Measurements from ENCODE around the gene SLC22A2. TPM values are rescaled to one million over a fixed set of nuclear protein-coding genes. Genes with fewer than 3 reads are reported as not detected.
"Not testable (repeated sequence)": the region's sequence is repeated elsewhere in the genome, so short reads cannot be mapped to it uniquely, and the experiment has no call there.

SLC22A2 gene
- polyA plus RNA-seq, 1 donor = 0.04 TPM

DNA sequence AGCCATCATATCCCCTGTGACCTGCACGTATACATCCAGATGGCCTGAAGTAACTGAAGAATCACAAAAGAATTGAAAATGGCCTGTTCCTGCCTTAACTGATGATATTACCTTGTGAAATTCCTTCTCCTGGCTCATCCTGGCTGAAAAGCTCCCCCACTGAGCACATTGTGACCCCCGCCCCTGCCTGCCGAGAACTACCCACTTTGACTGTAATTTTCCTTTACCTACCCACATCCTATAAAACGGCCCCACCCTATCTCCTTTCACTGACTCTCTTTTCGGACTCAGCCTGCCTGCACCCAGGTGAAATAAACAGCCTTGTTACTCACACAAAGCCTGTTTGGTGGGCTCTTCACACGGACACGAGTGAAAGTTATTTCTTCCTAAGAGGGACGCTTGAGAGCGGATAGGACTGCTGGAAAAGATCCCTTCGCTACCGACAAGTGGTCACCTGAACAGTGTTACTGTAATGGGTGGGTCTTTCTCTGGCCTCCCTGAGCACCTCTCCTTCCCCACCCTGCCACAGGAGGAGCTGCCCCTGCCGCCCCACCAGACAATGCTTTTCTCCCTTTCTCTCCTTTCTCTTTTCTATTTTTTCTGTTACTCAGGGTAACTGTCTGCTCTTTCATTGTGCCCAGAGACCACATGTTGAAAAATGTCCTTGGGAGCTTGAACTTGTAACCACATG lies 24.5 kb downstream of the SLC22A2 start:
- H3K9me3 ChIP-seq (ENCODE audit: control insufficient read depth, low read depth, low read length); DNase-seq; H3K27ac ChIP-seq (ENCODE audit: low read length); H3K4me3 ChIP-seq (ENCODE audit: low read length); H3K27me3 ChIP-seq (ENCODE audit: control insufficient read depth, insufficient read depth, low read length); H3K4me1 ChIP-seq (ENCODE audit: control insufficient read depth, insufficient read depth, low read length); H3K36me3 ChIP-seq (ENCODE audit: control insufficient read depth, insufficient read depth, low read length): not testable (repeated sequence)
- 100% methylated on average over 2 of the region's 12 CpGs for WGBS (ENCODE audit: insufficient coverage, low lambda C conversion rate)

- no CpG with 5 or more reads among the region's 1 CpG for WGBS (ENCODE audit: insufficient coverage, low lambda C conversion rate)
- Histone ChIP-seq H3K4me1 (ENCODE audit: control insufficient read depth, insufficient read depth, low read length) (no peaks in the 10 kb centered on the region), H3K9me3 (ENCODE audit: control insufficient read depth, low read depth, low read length) (no peaks in the 10 kb centered on the region), H3K36me3 (ENCODE audit: control insufficient read depth, insufficient read depth, low read length) (no peaks in the 10 kb centered on the region), H3K27me3 (ENCODE audit: control insufficient read depth, insufficient read depth, low read length) (no peaks in the 10 kb centered on the region), H3K4me3 (ENCODE audit: low read length) (no peak overlapping the region), H3K27ac (ENCODE audit: low read length) (no peak overlapping the region)
- DNase-seq = no peak
Observed at GRCh38 chr6:160227769-160228161, 30.9 kb downstream of the SLC22A2 start.

DNA sequence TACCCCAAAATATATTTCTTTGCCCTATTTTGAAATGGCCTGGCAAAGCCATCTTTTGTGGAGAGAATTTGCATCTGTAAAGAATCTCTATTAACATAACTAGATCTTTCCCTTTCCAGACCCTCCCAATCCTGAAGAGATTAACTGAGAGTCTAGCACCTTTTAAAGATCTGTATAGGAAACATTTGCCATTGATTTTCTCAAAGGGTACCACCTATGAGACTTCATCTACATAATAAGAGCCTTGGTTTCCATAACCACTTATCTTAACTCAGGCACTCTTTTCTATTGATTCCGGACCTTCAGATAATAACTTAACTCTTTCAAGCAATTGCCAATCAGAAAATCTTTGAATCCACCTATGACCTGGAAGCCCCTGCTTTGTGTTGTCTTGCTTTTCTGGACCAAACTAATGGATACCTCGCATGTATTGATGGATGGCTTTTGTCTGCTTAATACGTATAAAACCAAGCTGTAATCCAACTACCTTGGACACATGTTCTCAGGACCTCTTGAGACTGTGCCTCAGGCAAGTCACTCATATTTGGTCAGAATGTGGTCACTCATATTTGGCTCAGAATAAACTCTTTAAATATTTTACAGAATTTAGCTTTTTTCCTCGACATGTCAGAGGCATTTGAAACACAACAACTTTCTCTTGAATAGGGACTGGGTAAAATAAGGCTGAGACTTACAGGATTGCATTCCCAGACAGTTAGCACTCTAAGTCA lies 31.4 kb downstream of the SLC22A2 start:
- DNase-seq = no peak
- Histone ChIP-seq H3K36me3 (ENCODE audit: control insufficient read depth, insufficient read depth, low read length) (no peaks in the 10 kb centered on the region), H3K4me3 (ENCODE audit: low read length) (no peak overlapping the region), H3K27me3 (ENCODE audit: control insufficient read depth, insufficient read depth, low read length) (no peaks in the 10 kb centered on the region), H3K27ac (ENCODE audit: low read length) (no peak overlapping the region), H3K9me3 (ENCODE audit: control insufficient read depth, low read depth, low read length) (no peaks in the 10 kb centered on the region), H3K4me1 (ENCODE audit: control insufficient read depth, insufficient read depth, low read length) (peaks cover 2% of the 10 kb centered on the region)
- WGBS (ENCODE audit: insufficient coverage, low lambda C conversion rate) = 86% methylated on average over 1 of the region's 4 CpGs

GRCh38 chr6:160226118-160226591 lies 32.5 kb downstream of the SLC22A2 start:
- Histone ChIP-seq H3K4me1 (ENCODE audit: control insufficient read depth, insufficient read depth, low read length) (peaks cover 10% of the 10 kb centered on the region), H3K9me3 (ENCODE audit: control insufficient read depth, low read depth, low read length) (no peaks in the 10 kb centered on the region), H3K27ac (ENCODE audit: low read length) (no peak overlapping the region), H3K27me3 (ENCODE audit: control insufficient read depth, insufficient read depth, low read length) (no peaks in the 10 kb centered on the region), H3K36me3 (ENCODE audit: control insufficient read depth, insufficient read depth, low read length) (no peaks in the 10 kb centered on the region), H3K4me3 (ENCODE audit: low read length) (no peak overlapping the region)
- WGBS (ENCODE audit: insufficient coverage, low lambda C conversion rate) = 64% methylated on average over 2 of the region's 7 CpGs
- no peak for DNase-seq

GRCh38 chr6:160224639-160225237 lies 33.9 kb downstream of the SLC22A2 start:
- Histone ChIP-seq H3K9me3 (ENCODE audit: control insufficient read depth, low read depth, low read length) (no peaks in the 10 kb centered on the region), H3K36me3 (ENCODE audit: control insufficient read depth, insufficient read depth, low read length) (no peaks in the 10 kb centered on the region), H3K4me1 (ENCODE audit: control insufficient read depth, insufficient read depth, low read length) (peaks cover 16% of the 10 kb centered on the region), H3K4me3 (ENCODE audit: low read length) (no peak overlapping the region), H3K27ac (ENCODE audit: low read length) (no peak overlapping the region), H3K27me3 (ENCODE audit: control insufficient read depth, insufficient read depth, low read length) (no peaks in the 10 kb centered on the region)
- 100% methylated on average over 3 of the region's 3 CpGs for WGBS (ENCODE audit: insufficient coverage, low lambda C conversion rate)
- DNase-seq = no peak

- DNase-seq = no peak
- WGBS (ENCODE audit: insufficient coverage, low lambda C conversion rate) = 60% methylated on average over 1 of the region's 4 CpGs
- no peak overlapping the region for H3K4me3 ChIP-seq (ENCODE audit: low read length)
- no peaks in the 10 kb centered on the region for H3K36me3 ChIP-seq (ENCODE audit: control insufficient read depth, insufficient read depth, low read length)
- peaks cover 20% of the 10 kb centered on the region for H3K4me1 ChIP-seq (ENCODE audit: control insufficient read depth, insufficient read depth, low read length)
- peak overlapping the region; percentile 18 for H3K27ac ChIP-seq (ENCODE audit: low read length)
- H3K9me3 ChIP-seq (ENCODE audit: control insufficient read depth, low read depth, low read length) = no peaks in the 10 kb centered on the region
- no peaks in the 10 kb centered on the region for H3K27me3 ChIP-seq (ENCODE audit: control insufficient read depth, insufficient read depth, low read length)
Observed at GRCh38 chr6:160222491-160222890, 36.1 kb downstream of the SLC22A2 start.

DNA sequence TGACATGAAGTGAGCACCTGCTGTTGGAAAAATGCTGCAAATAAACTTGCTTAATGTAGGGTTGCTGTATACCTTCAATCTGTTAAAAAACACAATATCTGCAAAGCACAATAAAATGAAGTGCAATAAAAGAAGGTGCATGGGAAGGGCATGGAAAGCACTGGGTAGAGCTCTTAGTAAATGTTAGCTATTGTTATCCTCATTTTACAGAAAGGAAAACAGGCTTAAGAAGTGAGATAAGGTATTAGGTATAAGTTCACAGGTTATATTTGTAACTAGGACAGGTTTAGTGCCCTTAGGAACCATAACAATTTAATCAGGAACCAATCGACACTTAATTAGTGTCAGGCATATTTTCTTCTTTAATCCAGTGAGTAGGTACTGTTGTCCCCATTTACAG lies 36.7 kb downstream of the SLC22A2 start:
- DNase-seq = no peak
- H3K27ac ChIP-seq (ENCODE audit: low read length) = peak overlapping the region; percentile 18

GRCh38 chr6:160221423-160221822 lies 37.2 kb downstream of the SLC22A2 start:
- Histone ChIP-seq H3K9me3 (ENCODE audit: control insufficient read depth, low read depth, low read length) (no peaks in the 10 kb centered on the region), H3K4me1 (ENCODE audit: control insufficient read depth, insufficient read depth, low read length) (peaks cover 20% of the 10 kb centered on the region), H3K27ac (ENCODE audit: low read length) (peak overlapping the region; percentile 76), H3K27me3 (ENCODE audit: control insufficient read depth, insufficient read depth, low read length) (no peaks in the 10 kb centered on the region), H3K4me3 (ENCODE audit: low read length) (no peak overlapping the region), H3K36me3 (ENCODE audit: control insufficient read depth, insufficient read depth, low read length) (no peaks in the 10 kb centered on the region)
- DNase-seq = peak; percentile 77 to 89
- 0% methylated on average over 2 of the region's 3 CpGs for WGBS (ENCODE audit: insufficient coverage, low lambda C conversion rate)

More for the DNA sequence above, 36.7 kb downstream of the SLC22A2 start:
- Histone ChIP-seq H3K4me1 (ENCODE audit: control insufficient read depth, insufficient read depth, low read length) (peaks cover 20% of the 10 kb centered on the region), H3K27me3 (ENCODE audit: control insufficient read depth, insufficient read depth, low read length) (no peaks in the 10 kb centered on the region), H3K4me3 (ENCODE audit: low read length) (no peak overlapping the region), H3K9me3 (ENCODE audit: control insufficient read depth, low read depth, low read length) (no peaks in the 10 kb centered on the region), H3K36me3 (ENCODE audit: control insufficient read depth, insufficient read depth, low read length) (no peaks in the 10 kb centered on the region)
- WGBS (ENCODE audit: insufficient coverage, low lambda C conversion rate) = no CpG with 5 or more reads among the region's 1 CpG

GRCh38 chr6:160218810-160219209 lies 39.8 kb downstream of the SLC22A2 start:
- Histone ChIP-seq H3K4me3 (ENCODE audit: low read length) (no peak overlapping the region), H3K27me3 (ENCODE audit: control insufficient read depth, insufficient read depth, low read length) (no peaks in the 10 kb centered on the region), H3K4me1 (ENCODE audit: control insufficient read depth, insufficient read depth, low read length) (peaks cover 20% of the 10 kb centered on the region), H3K9me3 (ENCODE audit: control insufficient read depth, low read depth, low read length) (no peaks in the 10 kb centered on the region), H3K27ac (ENCODE audit: low read length) (no peak overlapping the region), H3K36me3 (ENCODE audit: control insufficient read depth, insufficient read depth, low read length) (no peaks in the 10 kb centered on the region)
- WGBS (ENCODE audit: insufficient coverage, low lambda C conversion rate) = no CpG with 5 or more reads among the region's 2 CpGs
- peak in 1 of 2 donors; percentile 30 for DNase-seq

DNA sequence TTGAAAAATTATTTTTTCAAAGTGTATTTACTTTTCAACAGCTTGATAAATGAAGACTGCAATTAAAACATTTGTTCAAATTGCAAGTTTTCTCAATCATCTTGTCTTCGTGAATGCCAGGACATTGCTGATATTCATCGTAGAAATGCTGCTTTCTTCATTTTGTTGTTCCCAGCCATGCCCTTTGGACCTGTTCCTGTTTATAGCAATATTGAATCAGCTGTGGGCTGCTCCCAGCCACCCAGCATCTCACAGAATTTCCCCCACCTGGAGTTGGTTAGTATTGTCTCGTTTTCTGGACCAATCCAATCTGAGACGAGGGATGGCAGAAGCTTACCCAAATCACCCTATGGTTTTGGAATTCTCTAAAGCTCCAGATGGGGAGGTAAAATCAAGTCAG lies 40.8 kb downstream of the SLC22A2 start:
- peaks cover 20% of the 10 kb centered on the region for H3K4me1 ChIP-seq (ENCODE audit: control insufficient read depth, insufficient read depth, low read length)
- no peak overlapping the region for H3K4me3 ChIP-seq (ENCODE audit: low read length)
- H3K27me3 ChIP-seq (ENCODE audit: control insufficient read depth, insufficient read depth, low read length) = no peaks in the 10 kb centered on the region
- H3K9me3 ChIP-seq (ENCODE audit: control insufficient read depth, low read depth, low read length) = no peaks in the 10 kb centered on the region
- peak in 1 of 2 donors; percentile 32 for DNase-seq
- no peak overlapping the region for H3K27ac ChIP-seq (ENCODE audit: low read length)
- no CpG with 5 or more reads among the region's 4 CpGs for WGBS (ENCODE audit: insufficient coverage, low lambda C conversion rate)
- no peaks in the 10 kb centered on the region for H3K36me3 ChIP-seq (ENCODE audit: control insufficient read depth, insufficient read depth, low read length)

Measured in large intestine (tissue), 3 donors.